Measurements from ENCODE around the gene MACROD2. TPM values are rescaled to one million over a fixed set of nuclear protein-coding genes. Genes with fewer than 3 reads are reported as not detected.

MACROD2 gene
- total RNA-seq, 2 donors from 2014 or later = 0.94 to 10.4 TPM

GRCh38 chr20:15767586-15767985 lies 1772.3 kb downstream of the MACROD2 start:
- H3K4me3 ChIP-seq = no peak overlapping the region
- H3K9me3 ChIP-seq = no peaks in the 10 kb centered on the region
- no peaks in the 10 kb centered on the region for H3K4me1 ChIP-seq
- DNase-seq (ENCODE audit: low spot score) = no peak
- no peaks in the 10 kb centered on the region for H3K27me3 ChIP-seq
- H3K27ac ChIP-seq = no peak overlapping the region
- TF ChIP-seq CTCF (IDR thresholded peaks at IDR 0.05) = no peak
- H3K36me3 ChIP-seq = no peaks in the 10 kb centered on the region

GRCh38 chr20:15767999-15768741 lies 1772.9 kb downstream of the MACROD2 start:
- H3K27me3 ChIP-seq = no peaks in the 10 kb centered on the region

GRCh38 chr20:15772826-15773225 lies 1777.5 kb downstream of the MACROD2 start:
- H3K4me1 ChIP-seq = no peaks in the 10 kb centered on the region
- no peak for TF ChIP-seq CTCF (IDR thresholded peaks at IDR 0.05)
- no peaks in the 10 kb centered on the region for H3K27me3 ChIP-seq
- no peak for DNase-seq (ENCODE audit: low spot score)
- no peak overlapping the region for H3K27ac ChIP-seq
- no peak overlapping the region for H3K4me3 ChIP-seq
- H3K9me3 ChIP-seq = no peaks in the 10 kb centered on the region
- H3K36me3 ChIP-seq = no peaks in the 10 kb centered on the region

More at GRCh38 chr20:15767999-15768741, 1772.9 kb downstream of the MACROD2 start:
- Histone ChIP-seq H3K36me3 (no peaks in the 10 kb centered on the region), H3K9me3 (no peaks in the 10 kb centered on the region), H3K27ac (no peak overlapping the region), H3K4me1 (no peaks in the 10 kb centered on the region), H3K4me3 (no peak overlapping the region)
- DNase-seq (ENCODE audit: low spot score) = no peak
- TF ChIP-seq CTCF (IDR thresholded peaks at IDR 0.05) = no peak

GRCh38 chr20:15774926-15775325 lies 1779.6 kb downstream of the MACROD2 start:
- no peak overlapping the region for H3K4me3 ChIP-seq
- H3K27ac ChIP-seq = no peak overlapping the region
- TF ChIP-seq CTCF (IDR thresholded peaks at IDR 0.05) = no peak
- DNase-seq (ENCODE audit: low spot score) = no peak
- H3K36me3 ChIP-seq = no peaks in the 10 kb centered on the region
- H3K4me1 ChIP-seq = no peaks in the 10 kb centered on the region
- H3K27me3 ChIP-seq = no peaks in the 10 kb centered on the region
- no peaks in the 10 kb centered on the region for H3K9me3 ChIP-seq

- H3K27ac ChIP-seq = no peak overlapping the region
- DNase-seq (ENCODE audit: low spot score) = no peak
- H3K4me1 ChIP-seq = no peaks in the 10 kb centered on the region
- H3K9me3 ChIP-seq = no peaks in the 10 kb centered on the region
- H3K27me3 ChIP-seq = no peaks in the 10 kb centered on the region
- H3K36me3 ChIP-seq = no peaks in the 10 kb centered on the region
- no peak overlapping the region for H3K4me3 ChIP-seq
- TF ChIP-seq CTCF (IDR thresholded peaks at IDR 0.05) = no peak
These were observed 1781.6 kb downstream of the MACROD2 start for GRCh38 chr20:15776770-15777466.

Data from right atrium auricular region (tissue), 2 donors.